Inferior parietal cortex (tissue), 1 donor: ENCODE measurements around the gene TNP1.

Experiments
- DNase-seq: peaks from one replicate; pipeline ENCODE4 v3.0.0-alpha.2; 2016; ENCODE audit errors: extremely low spot score

Gene TNP1

DNA sequence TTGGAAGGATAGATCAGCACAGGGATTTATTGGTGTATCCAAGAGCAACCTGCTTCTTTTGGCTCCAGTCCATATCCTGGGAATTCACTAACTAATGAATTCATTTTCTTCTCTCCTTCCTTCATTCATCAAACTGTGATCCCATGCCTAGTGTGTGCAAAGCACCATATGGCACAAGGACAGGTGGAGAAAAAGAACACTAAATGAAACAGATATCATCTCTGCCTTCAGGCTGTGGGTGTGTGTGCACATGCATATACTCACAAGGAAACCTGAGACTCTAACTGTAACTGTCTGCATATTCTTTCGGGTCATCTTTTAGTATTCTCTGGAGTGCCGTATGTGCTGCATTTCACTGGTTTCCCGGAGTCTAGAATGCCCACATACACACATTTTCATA is 20.2 kb downstream of the TNP1 start:
- DNase-seq, result no peak

GRCh38 chr2:216838151-216838550 is 21.7 kb downstream of the TNP1 start:
- DNase-seq, result no peak

DNA sequence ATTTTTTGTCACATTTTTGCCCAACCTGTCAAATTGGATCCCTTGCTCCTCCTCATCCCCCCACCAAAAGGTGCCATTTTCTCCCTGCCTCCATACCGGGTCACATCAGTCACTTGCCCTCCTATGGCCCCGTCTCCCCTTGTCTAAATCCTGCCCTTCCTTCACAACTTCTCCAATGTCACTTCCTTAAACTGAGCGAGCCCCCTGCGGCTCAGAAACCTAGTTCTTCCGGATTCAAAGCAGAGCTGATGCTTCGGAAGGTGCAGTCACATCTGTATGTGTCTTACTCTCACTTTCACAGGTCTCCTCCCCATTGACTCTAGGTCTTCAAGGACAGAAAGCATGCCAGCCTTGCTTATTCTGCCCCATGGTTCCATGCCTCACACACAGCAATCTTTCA is 22.1 kb downstream of the TNP1 start:
- no peak for DNase-seq

DNA sequence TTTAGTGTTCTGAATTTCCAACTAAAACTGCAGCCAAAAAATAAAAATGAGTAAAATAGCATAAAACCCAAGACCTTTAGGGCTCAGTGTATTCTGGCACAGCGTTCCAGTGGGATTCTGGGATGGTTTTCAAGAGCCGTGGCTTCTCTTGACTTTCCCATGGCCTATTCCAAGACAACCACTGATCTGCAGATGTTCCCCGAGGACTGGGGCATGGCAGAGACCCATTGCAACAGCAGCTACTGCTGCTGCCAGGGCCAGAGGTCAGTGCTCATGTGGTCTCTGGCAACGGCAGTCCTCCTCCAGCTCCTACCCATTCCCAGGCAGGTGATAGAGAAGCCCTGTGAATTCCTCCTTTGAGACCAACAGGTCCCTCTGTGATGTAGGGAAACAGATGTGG is 26.8 kb downstream of the TNP1 start:
- DNase-seq, result no peak

GRCh38 chr2:216830346-216830745 is 29.5 kb downstream of the TNP1 start:
- no peak for DNase-seq

- DNase-seq, result no peak
These were observed 30.3 kb downstream of the TNP1 start for GRCh38 chr2:216829533-216829932.

DNA sequence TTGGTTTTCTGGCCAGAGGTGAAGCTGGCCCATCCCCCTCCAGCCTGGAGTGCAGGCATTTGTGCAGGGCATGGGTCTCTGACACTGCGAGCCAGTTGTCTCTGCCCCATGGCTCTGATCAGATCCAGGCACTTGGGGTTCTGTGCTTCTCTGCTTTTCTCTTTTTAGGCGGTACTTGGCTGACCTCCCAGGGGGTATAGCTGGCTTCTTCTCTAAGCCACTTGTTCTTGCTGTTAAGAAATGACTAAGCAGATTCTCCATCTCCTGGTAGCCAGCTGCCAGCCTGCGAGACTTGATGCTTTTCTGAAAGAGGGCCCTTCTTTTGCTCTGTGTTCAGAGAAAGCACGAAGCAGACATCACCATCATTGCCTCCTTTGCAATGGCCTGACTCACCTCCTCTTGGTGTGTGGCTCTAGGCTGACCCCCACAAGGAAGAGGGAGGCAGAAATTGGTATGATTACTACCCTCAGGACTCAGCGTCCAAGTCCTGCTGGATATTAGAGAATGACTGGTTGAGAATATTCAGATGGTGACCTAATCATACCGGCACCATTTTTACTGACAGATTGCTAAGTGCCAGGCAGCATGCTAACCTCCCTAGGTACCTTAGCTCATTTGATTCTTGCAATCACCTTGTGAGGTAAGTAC is 32.7 kb downstream of the TNP1 start:
- DNase-seq, result no peak

DNA sequence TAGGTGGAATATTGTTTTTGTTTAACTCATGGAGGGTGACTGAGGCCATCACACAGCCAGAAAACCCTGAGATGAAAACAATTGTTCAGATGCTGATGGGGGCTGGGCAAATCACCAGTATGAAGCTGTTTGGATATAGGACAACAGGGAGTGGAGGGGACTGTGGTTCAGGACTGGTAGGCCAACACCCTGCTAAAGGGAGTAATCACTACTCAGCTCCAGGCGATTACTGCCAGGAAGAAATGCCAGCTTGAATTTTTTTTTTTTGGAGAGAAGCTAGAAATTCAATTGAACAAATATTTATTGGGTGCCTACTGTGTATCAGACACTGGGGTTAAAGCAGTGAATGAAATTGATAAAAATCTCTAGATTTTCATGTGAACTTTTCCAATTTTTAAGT is 37.4 kb downstream of the TNP1 start:
- DNase-seq, result no peak

GRCh38 chr2:216820709-216821108 is 39.2 kb downstream of the TNP1 start:
- no peak for DNase-seq

DNA sequence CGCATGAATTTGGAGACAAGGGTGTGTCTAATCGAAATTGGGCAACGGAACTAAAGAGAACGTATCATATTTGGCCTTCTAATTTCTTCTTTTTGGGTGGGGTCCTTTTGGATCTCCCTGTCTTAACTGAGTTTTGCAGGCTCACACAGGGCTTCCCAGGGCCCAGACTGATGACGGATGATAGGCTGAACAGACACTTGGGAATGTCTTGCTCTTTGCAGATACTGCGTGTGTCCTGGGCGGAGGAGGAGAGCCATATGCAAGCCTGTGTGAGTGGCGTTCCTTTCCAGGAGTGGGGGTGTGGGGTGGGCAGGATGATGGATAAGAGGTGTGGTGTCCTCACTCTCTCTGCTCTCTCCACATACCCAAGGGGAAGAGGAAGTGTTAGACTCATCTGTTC is 40.1 kb downstream of the TNP1 start:
- DNase-seq, result no peak

GRCh38 chr2:216819055-216819454 is 40.8 kb downstream of the TNP1 start:
- DNase-seq, result no peak

GRCh38 chr2:216810399-216811160 is 49.3 kb downstream of the TNP1 start:
- DNase-seq, result no peak
